ENCODE results near the gene AHSG. TPM values are rescaled to one million over a fixed set of nuclear protein-coding genes. Genes with fewer than 3 reads are reported as not detected.

The AHSG gene
- total and polyA plus RNA-seq, 2 donors (not counting 1 experiment from before 2014, with no cell fraction given), result not detected

- no peak overlapping the region for H3K27ac Mint-ChIP-seq
- no peak overlapping the region for H2AFZ ChIP-seq (ENCODE audit: insufficient read depth, low read depth, low read length, poor library complexity, severe bottlenecking)
- no peaks in the 10 kb centered on the region for H3K79me2 ChIP-seq (ENCODE audit: control insufficient read depth, insufficient read depth, low read length)
- no peak overlapping the region for H3K27ac ChIP-seq (ENCODE audit: low read length in 2 of 2)
- no peak for DNase-seq
- no peak overlapping the region for H3K4me3 ChIP-seq (ENCODE audit: control extremely low read depth in 1 of 5, extremely low read depth in 1 of 5, insufficient read depth in 1 of 5, low read depth in 2 of 5, low read length in 4 of 5)
- H4K20me1 ChIP-seq (ENCODE audit: control insufficient read depth, insufficient read depth, low read length, poor library complexity, severe bottlenecking), result no peaks in the 10 kb centered on the region
- CTCF ChIA-PET, result interaction anchor here (4.0 kb wide), 1 partner anchor 17 kb away, joined by 24 read pairs; no protein-coding TSS in a partner anchor
- no peaks in the 10 kb centered on the region for H3K4me1 Mint-ChIP-seq
- no peaks in the 10 kb centered on the region for H3K36me3 ChIP-seq (replicated peaks in 1 of 2; ENCODE audit: control extremely low read depth in 1 of 2, control insufficient read depth in 1 of 2, extremely low read depth in 1 of 2, insufficient read depth in 2 of 2, low read length in 1 of 2)
- no peaks in the 10 kb centered on the region for H3K9me3 Mint-ChIP-seq (ENCODE audit: insufficient read depth)
- no peak for ATAC-seq (ENCODE audit: low read depth)
- no peaks in the 10 kb centered on the region for H3K9me3 ChIP-seq (ENCODE audit: control extremely low read depth in 1 of 3, control insufficient read depth in 2 of 3, insufficient read depth in 1 of 3, low read length in 2 of 3)
- no peak for TF ChIP-seq EZH2 (IDR thresholded peaks at IDR 0.05; ENCODE audit: borderline replicate concordance, insufficient read depth, low read depth, low read length, poor library complexity, severe bottlenecking)
- TF ChIP-seq, protein P1, sequence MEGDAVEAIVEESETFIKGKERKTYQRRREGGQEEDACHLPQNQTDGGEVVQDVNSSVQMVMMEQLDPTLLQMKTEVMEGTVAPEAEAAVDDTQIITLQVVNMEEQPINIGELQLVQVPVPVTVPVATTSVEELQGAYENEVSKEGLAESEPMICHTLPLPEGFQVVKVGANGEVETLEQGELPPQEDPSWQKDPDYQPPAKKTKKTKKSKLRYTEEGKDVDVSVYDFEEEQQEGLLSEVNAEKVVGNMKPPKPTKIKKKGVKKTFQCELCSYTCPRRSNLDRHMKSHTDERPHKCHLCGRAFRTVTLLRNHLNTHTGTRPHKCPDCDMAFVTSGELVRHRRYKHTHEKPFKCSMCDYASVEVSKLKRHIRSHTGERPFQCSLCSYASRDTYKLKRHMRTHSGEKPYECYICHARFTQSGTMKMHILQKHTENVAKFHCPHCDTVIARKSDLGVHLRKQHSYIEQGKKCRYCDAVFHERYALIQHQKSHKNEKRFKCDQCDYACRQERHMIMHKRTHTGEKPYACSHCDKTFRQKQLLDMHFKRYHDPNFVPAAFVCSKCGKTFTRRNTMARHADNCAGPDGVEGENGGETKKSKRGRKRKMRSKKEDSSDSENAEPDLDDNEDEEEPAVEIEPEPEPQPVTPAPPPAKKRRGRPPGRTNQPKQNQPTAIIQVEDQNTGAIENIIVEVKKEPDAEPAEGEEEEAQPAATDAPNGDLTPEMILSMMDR (IDR thresholded peaks at IDR 0.05), result no peak
- no peak overlapping the region for H3K4me3 Mint-ChIP-seq
- H3K4me2 ChIP-seq (replicated peaks; ENCODE audit: low read depth, low read length, poor library complexity, severe bottlenecking), result no peak overlapping the region
- H3K4me1 ChIP-seq (ENCODE audit: control insufficient read depth in 2 of 2, insufficient read depth in 2 of 2, low read length in 2 of 2), result no peaks in the 10 kb centered on the region
- no peaks in the 10 kb centered on the region for H3K27me3 ChIP-seq (replicated peaks in 1 of 4; ENCODE audit: control extremely low read depth in 1 of 4, control insufficient read depth in 3 of 4, insufficient read depth in 4 of 4, low read length in 3 of 4)
- H3K27me3 Mint-ChIP-seq, result peaks cover 12% of the 10 kb centered on the region
- POLR2A ChIA-PET, result interaction anchor here (0.7 kb wide), 1 partner anchor 30 kb away, joined by 4 read pairs; no protein-coding TSS in a partner anchor
- intact Hi-C loops (cut with micrococcal nuclease), result no loop called here
- no peak overlapping the region for H3K9ac ChIP-seq (ENCODE audit: low read length)
- 89% methylated on average over 8 of the region's 12 CpGs for WGBS (ENCODE audit: insufficient coverage)
These were observed 13.6 kb upstream of the AHSG start for GRCh38 chr3:186599142-186599784.

- Histone ChIP-seq H3K9ac (ENCODE audit: low read length) (no peak overlapping the region), H3K79me2 (ENCODE audit: control insufficient read depth, insufficient read depth, low read length) (no peaks in the 10 kb centered on the region), H3K4me1 (ENCODE audit: control insufficient read depth in 2 of 2, insufficient read depth in 2 of 2, low read length in 2 of 2) (no peaks in the 10 kb centered on the region), H3K4me2 (replicated peaks; ENCODE audit: low read depth, low read length, poor library complexity, severe bottlenecking) (no peak overlapping the region), H3K4me3 (ENCODE audit: control extremely low read depth in 1 of 5, extremely low read depth in 1 of 5, insufficient read depth in 1 of 5, low read depth in 2 of 5, low read length in 4 of 5) (no peak overlapping the region), H3K36me3 (replicated peaks in 1 of 2; ENCODE audit: control extremely low read depth in 1 of 2, control insufficient read depth in 1 of 2, extremely low read depth in 1 of 2, insufficient read depth in 2 of 2, low read length in 1 of 2) (no peaks in the 10 kb centered on the region), H2AFZ (ENCODE audit: insufficient read depth, low read depth, low read length, poor library complexity, severe bottlenecking) (no peak overlapping the region), H3K27ac (ENCODE audit: low read length in 2 of 2) (no peak overlapping the region), H3K9me3 (ENCODE audit: control extremely low read depth in 1 of 3, control insufficient read depth in 2 of 3, insufficient read depth in 1 of 3, low read length in 2 of 3) (no peaks in the 10 kb centered on the region), H3K27me3 (replicated peaks in 1 of 4; ENCODE audit: control extremely low read depth in 1 of 4, control insufficient read depth in 3 of 4, insufficient read depth in 4 of 4, low read length in 3 of 4) (no peaks in the 10 kb centered on the region), H4K20me1 (ENCODE audit: control insufficient read depth, insufficient read depth, low read length, poor library complexity, severe bottlenecking) (no peaks in the 10 kb centered on the region)
- WGBS (ENCODE audit: insufficient coverage), result 69% methylated on average over 2 of the region's 2 CpGs
- POLR2A ChIA-PET, result no interaction called here
- no peak overlapping the region for H3K4me3 Mint-ChIP-seq
- H3K27me3 Mint-ChIP-seq, result peaks cover 12% of the 10 kb centered on the region
- no peaks in the 10 kb centered on the region for H3K9me3 Mint-ChIP-seq (ENCODE audit: insufficient read depth)
- H3K4me1 Mint-ChIP-seq, result no peaks in the 10 kb centered on the region
- intact Hi-C loops (cut with micrococcal nuclease), result no loop called here
- DNase-seq (no peak), ATAC-seq (ENCODE audit: low read depth) (no peak)
- no peak for TF ChIP-seq EZH2 (IDR thresholded peaks at IDR 0.05; ENCODE audit: borderline replicate concordance, insufficient read depth, low read depth, low read length, poor library complexity, severe bottlenecking)
- TF ChIP-seq, protein P1 (IDR thresholded peaks at IDR 0.05), result no peak
- H3K27ac Mint-ChIP-seq, result no peak overlapping the region
- CTCF ChIA-PET, result interaction anchor here (4.0 kb wide), 1 partner anchor 16 kb away, joined by 24 read pairs; no protein-coding TSS in a partner anchor
These were observed 13.1 kb upstream of the AHSG start for GRCh38 chr3:186599785-186600166.

Data from B cell (primary cell).